ENCODE data around the gene AGTPBP1. TPM values are rescaled to one million over a fixed set of nuclear protein-coding genes. Genes with fewer than 3 reads are reported as not detected.

AGTPBP1 gene
- total RNA-seq, 4 donors from 2014 or later = 16.9 to 35.2 (median 20.5) TPM

DNA sequence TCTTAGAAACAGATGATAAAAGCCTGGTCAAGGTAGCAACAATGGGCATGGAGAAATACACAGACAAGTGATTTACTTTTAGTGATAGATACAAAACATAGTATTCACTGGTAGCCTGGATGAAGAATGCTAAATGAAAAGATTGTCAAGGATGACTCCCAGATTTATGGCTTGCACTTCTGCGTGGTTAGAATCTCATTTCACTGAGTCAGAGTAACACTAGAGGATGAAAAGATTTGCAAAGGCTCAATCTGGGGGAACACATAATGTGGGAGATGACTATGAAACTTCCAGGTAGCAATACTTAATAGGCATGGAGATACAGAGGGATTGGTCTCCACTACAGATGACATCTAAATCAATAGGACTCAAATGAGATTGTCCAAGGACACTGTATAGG lies 38.4 kb downstream of the AGTPBP1 start:
- peaks cover 0 to under 1% (median 0%) of the 10 kb centered on the region in 4 donors for H3K9me3 ChIP-seq
- H3K36me3 ChIP-seq = peaks cover 0 to 7% (median 0%) of the 10 kb centered on the region in 3 donors
- H3K4me1 ChIP-seq = peaks cover 0 to 10% (median 0%) of the 10 kb centered on the region in 4 donors
- TF ChIP-seq POLR2A (IDR thresholded peaks at IDR 0.05) (no peak), EP300 (IDR thresholded peaks at IDR 0.05) (no peak), CTCF (IDR thresholded peaks at IDR 0.05) (no peak)
- no peak overlapping the region for H3K27ac ChIP-seq
- 77 to 89% methylated on average over 1 of the region's 1 CpG for WGBS, 2 donors
- no peaks in the 10 kb centered on the region for H3K27me3 ChIP-seq
- H3K4me3 ChIP-seq = no peak overlapping the region
- no peak for DNase-seq (ENCODE audit: low spot score in 2 of 2)

DNA sequence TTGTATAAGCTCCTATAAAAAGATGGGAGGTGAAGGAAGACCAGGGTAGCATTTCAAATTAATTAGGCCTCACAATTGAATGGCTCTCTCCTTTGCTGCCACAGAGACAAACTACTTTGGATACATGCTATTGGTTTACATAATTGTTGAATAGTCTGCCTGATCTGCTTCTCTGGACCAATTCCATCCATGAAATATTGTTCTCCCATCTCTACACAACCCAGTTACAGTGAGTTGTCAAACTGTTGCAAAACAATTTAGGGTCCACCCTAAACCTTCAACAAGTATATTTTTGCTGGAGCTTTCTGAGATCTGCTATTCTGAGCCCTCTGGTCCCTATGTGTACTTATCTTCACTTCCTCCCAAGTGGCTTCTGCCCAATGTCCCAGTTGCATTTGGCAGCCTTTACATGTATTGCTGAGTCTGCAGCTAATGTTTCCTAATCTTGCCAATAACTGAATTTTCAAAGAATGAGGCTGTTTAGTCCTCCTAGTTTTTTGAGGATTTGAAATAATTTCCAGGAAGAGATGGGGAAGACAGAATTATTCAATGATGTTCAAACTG lies 38.9 kb downstream of the AGTPBP1 start:
- TF ChIP-seq CTCF (IDR thresholded peaks at IDR 0.05) = no peak
- TF ChIP-seq POLR2A (IDR thresholded peaks at IDR 0.05) = no peak
- TF ChIP-seq EP300 (IDR thresholded peaks at IDR 0.05) = no peak
- peaks cover 0 to 10% (median 0%) of the 10 kb centered on the region in 4 donors for H3K4me1 ChIP-seq
- H3K9me3 ChIP-seq = no peaks in the 10 kb centered on the region
- no peak overlapping the region for H3K27ac ChIP-seq
- H3K27me3 ChIP-seq = no peaks in the 10 kb centered on the region
- H3K4me3 ChIP-seq = no peak overlapping the region
- peaks cover 0 to 1% (median 0%) of the 10 kb centered on the region in 3 donors for H3K36me3 ChIP-seq
- DNase-seq (ENCODE audit: low spot score in 2 of 2) = no peak

- TF ChIP-seq POLR2A (IDR thresholded peaks at IDR 0.05) (no peak), EP300 (IDR thresholded peaks at IDR 0.05) (no peak), CTCF (IDR thresholded peaks at IDR 0.05) (no peak)
Observed at GRCh38 chr9:85702191-85702590, 39.6 kb downstream of the AGTPBP1 start.

GRCh38 chr9:85700330-85700729 lies 41.4 kb downstream of the AGTPBP1 start:
- Histone ChIP-seq H3K27me3 (no peaks in the 10 kb centered on the region), H3K27ac (no peak overlapping the region), H3K4me3 (no peak overlapping the region), H3K4me1 (peaks cover 0 to 10% (median 0%) of the 10 kb centered on the region in 4 donors), H3K36me3 (no peaks in the 10 kb centered on the region), H3K9me3 (no peaks in the 10 kb centered on the region)
- no peak for DNase-seq (ENCODE audit: low spot score in 2 of 2)
- WGBS, 2 donors = 86 to 92% methylated on average over 2 of the region's 2 CpGs
- no peak for TF ChIP-seq EP300 (IDR thresholded peaks at IDR 0.05)
- TF ChIP-seq POLR2A (IDR thresholded peaks at IDR 0.05) = no peak

More at GRCh38 chr9:85702191-85702590, 39.6 kb downstream of the AGTPBP1 start:
- Histone ChIP-seq H3K4me3 (no peak overlapping the region), H3K9me3 (no peaks in the 10 kb centered on the region), H3K4me1 (peaks cover 0 to 10% (median 0%) of the 10 kb centered on the region in 4 donors), H3K27me3 (no peaks in the 10 kb centered on the region), H3K36me3 (no peaks in the 10 kb centered on the region), H3K27ac (no peak overlapping the region)
- no peak for DNase-seq (ENCODE audit: low spot score in 2 of 2)

GRCh38 chr9:85688361-85688760 lies 53.4 kb downstream of the AGTPBP1 start:
- Histone ChIP-seq H3K27me3 (no peaks in the 10 kb centered on the region), H3K36me3 (peaks cover 0 to 14% (median 0%) of the 10 kb centered on the region in 3 donors), H3K9me3 (no peaks in the 10 kb centered on the region), H3K4me1 (no peaks in the 10 kb centered on the region), H3K27ac (no peak overlapping the region), H3K4me3 (no peak overlapping the region)
- WGBS, 2 donors = 62 to 68% methylated on average over 2 of the region's 2 CpGs
- no peak for DNase-seq (ENCODE audit: low spot score in 2 of 2)
- TF ChIP-seq CTCF (IDR thresholded peaks at IDR 0.05) (no peak), EP300 (IDR thresholded peaks at IDR 0.05) (no peak), POLR2A (IDR thresholded peaks at IDR 0.05) (no peak)
